GM18858 (cell line): ENCODE measurements around the gene DENND2A.
"Not testable (repeated sequence)": the region's sequence is repeated elsewhere in the genome, so short reads cannot be mapped to it uniquely, and the experiment has no call there.

Source experiments
- ATAC-seq: cut with Tn5 transposase; IDR thresholded peaks from one replicate; pipeline ENCODE4 v1.9.1; 2021; ENCODE audit not compliant: unreplicated experiment

The DENND2A gene

GRCh38 chr7:140673063-140673773 lies 32.6 kb upstream of the DENND2A start:
- peak; percentile 30 for ATAC-seq

- ATAC-seq, result peak; percentile 20
These were observed 31.9 kb upstream of the DENND2A start, which contains the start of gene ADCK2 for GRCh38 chr7:140672382-140673062. Gene ADCK2, plus strand, starts transcription at chr7:140672945. Its CDS starts 386 bp downstream, at chr7:140673331.

- no peak for ATAC-seq
These were observed 31.4 kb upstream of the DENND2A start for GRCh38 chr7:140671966-140672365.

- ATAC-seq, result no peak
These were observed 29.8 kb upstream of the DENND2A start for GRCh38 chr7:140670343-140670935.

GRCh38 chr7:140669862-140670261 lies 29.2 kb upstream of the DENND2A start:
- not testable (repeated sequence) for ATAC-seq

GRCh38 chr7:140669352-140669751 lies 28.7 kb upstream of the DENND2A start:
- ATAC-seq, result no peak

- ATAC-seq, result no peak
These were observed 28.0 kb upstream of the DENND2A start for GRCh38 chr7:140668641-140669040.

- ATAC-seq, result no peak
These were observed 26.9 kb upstream of the DENND2A start for GRCh38 chr7:140667476-140667875.

- ATAC-seq, result not testable (repeated sequence)
These were observed 22.3 kb upstream of the DENND2A start for GRCh38 chr7:140662938-140663337.

GRCh38 chr7:140661124-140661523 lies 20.5 kb upstream of the DENND2A start:
- ATAC-seq, result no peak

GRCh38 chr7:140659856-140660255 lies 19.2 kb upstream of the DENND2A start:
- no peak for ATAC-seq

GRCh38 chr7:140657891-140658290 lies 17.3 kb upstream of the DENND2A start:
- ATAC-seq, result no peak

GRCh38 chr7:140656548-140657515 lies 16.2 kb upstream of the DENND2A start:
- peak; percentile 80 for ATAC-seq

GRCh38 chr7:140655511-140656408 lies 15.1 kb upstream of the DENND2A start:
- no peak for ATAC-seq

GRCh38 chr7:140654661-140655060 lies 14.0 kb upstream of the DENND2A start:
- no peak for ATAC-seq

GRCh38 chr7:140654109-140654387 lies 13.4 kb upstream of the DENND2A start:
- no peak for ATAC-seq

GRCh38 chr7:140653319-140654108 lies 12.9 kb upstream of the DENND2A start:
- ATAC-seq, result no peak

GRCh38 chr7:140650367-140650766 lies 9.8 kb upstream of the DENND2A start:
- no peak for ATAC-seq

- ATAC-seq, result no peak
These were observed 9.1 kb upstream of the DENND2A start for GRCh38 chr7:140649556-140650205.
